ENCODE data around the gene CDH4. TPM values are rescaled to one million over a fixed set of nuclear protein-coding genes. Genes with fewer than 3 reads are reported as not detected.

Gene CDH4
- total and polyA plus RNA-seq, 2 of the 13 experiments (the other 11 are each of a cell fraction or from before 2014, with no cell fraction given): not detected

DNA sequence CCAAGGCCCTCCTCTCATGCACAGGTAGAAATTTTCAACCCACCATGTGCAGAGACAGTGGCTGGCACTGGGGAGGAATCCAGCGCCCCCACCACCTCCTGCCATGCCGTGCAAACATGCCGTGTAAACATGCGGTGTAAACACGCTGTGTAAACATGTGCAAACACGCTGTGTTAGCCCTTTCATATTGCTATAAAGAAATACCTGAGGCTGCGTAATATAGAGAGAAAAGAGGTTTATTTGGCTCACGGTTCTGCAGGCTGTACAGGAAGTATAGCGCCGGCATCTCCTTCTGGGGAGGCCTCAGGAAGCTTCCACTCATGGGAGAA lies 595.3 kb downstream of the CDH4 start:
- WGBS (ENCODE audit: low lambda C conversion rate): 5% methylated on average over 10 of the region's 10 CpGs
- Histone ChIP-seq H4K20me1 (ENCODE audit: insufficient read depth, low read length) (no peaks in the 10 kb centered on the region), H3K36me3 (replicated peaks in 1 of 2; ENCODE audit: control insufficient read depth in 1 of 2, insufficient read depth in 2 of 2, low read length in 2 of 2) (no peaks in the 10 kb centered on the region), H3K27me3 (ENCODE audit: control insufficient read depth in 1 of 2, insufficient read depth in 2 of 2, low read length in 2 of 2) (peaks cover 25 to 79% of the 10 kb centered on the region in 2 experiments; a peak in 4 of 5 replicates), H3K4me2 (ENCODE audit: low read depth, low read length) (no peak overlapping the region), H3K4me3 (replicated peaks in 1 of 3; ENCODE audit: insufficient read depth in 1 of 3, low read depth in 2 of 3, low read length in 3 of 3) (no peak overlapping the region), H3K4me1 (ENCODE audit: insufficient read depth, low read length) (no peaks in the 10 kb centered on the region), H3K9me3 (ENCODE audit: low read length) (0 out of 2 replicates have a peak, but pooled peaks cover 6% of the 10 kb centered on the region), H2AFZ (ENCODE audit: low read length) (no peak overlapping the region), H3K27ac (ENCODE audit: extremely low read length, insufficient read depth, low read length) (no peak overlapping the region), H3K9ac (ENCODE audit: insufficient read depth, low read depth, low read length) (no peak overlapping the region), H3K79me2 (ENCODE audit: insufficient read depth, low read length) (no peaks in the 10 kb centered on the region)
- ChIA-PET CTCF (ENCODE audit: low intra/inter-chr PET ratio, low total read pairs) (no interaction called here), POLR2A (no interaction called here)
- ATAC-seq (no peak), FAIRE-seq (no peak), DNase-seq (ENCODE audit: low spot score) (no peak)
- in situ Hi-C loops (cut with HindIII; ENCODE audit: extremely low pct_ligation_motif_present, low pct_unique_long_range_greater_than_20kb) (no loop called here), intact Hi-C loops (cut with micrococcal nuclease; ENCODE audit: unreplicated experiment) (no loop called here)
- BruUV-seq (replicated peaks): no TSS peak
- TF ChIP-seq FOXA1 (IDR thresholded peaks at IDR 0.05) (no peak; the same call in 1 of the 2 replicates), FOXA1 (CRISPR knock-in tag; IDR thresholded peaks at IDR 0.05) (peak; percentile 81), ZNF530 (CRISPR knock-in tag; IDR thresholded peaks at IDR 0.05; ENCODE audit: low read depth) (no peak), PHB2 (IDR thresholded peaks at IDR 0.05; ENCODE audit: partially characterized antibody) (no peak), FOXA3 (CRISPR knock-in tag; IDR thresholded peaks at IDR 0.05) (peak; percentile 74), ZNF766 (CRISPR knock-in tag; IDR thresholded peaks at IDR 0.05; ENCODE audit: borderline replicate concordance) (0 out of 2 replicates have a peak, but pooled peaks have one; percentile 71), BRD4 (CRISPR knock-in tag; IDR thresholded peaks at IDR 0.05) (no peak), KLF11 (CRISPR knock-in tag; IDR thresholded peaks at IDR 0.05) (no peak), KAT2B (IDR thresholded peaks at IDR 0.05; ENCODE audit: borderline replicate concordance, low read depth, low read length) (no peak), FOXP1 (IDR thresholded peaks at IDR 0.05) (no peak), FOXP1 (CRISPR knock-in tag; IDR thresholded peaks at IDR 0.05) (peak; percentile 72)
- TF ChIP-seq, protein P1, sequence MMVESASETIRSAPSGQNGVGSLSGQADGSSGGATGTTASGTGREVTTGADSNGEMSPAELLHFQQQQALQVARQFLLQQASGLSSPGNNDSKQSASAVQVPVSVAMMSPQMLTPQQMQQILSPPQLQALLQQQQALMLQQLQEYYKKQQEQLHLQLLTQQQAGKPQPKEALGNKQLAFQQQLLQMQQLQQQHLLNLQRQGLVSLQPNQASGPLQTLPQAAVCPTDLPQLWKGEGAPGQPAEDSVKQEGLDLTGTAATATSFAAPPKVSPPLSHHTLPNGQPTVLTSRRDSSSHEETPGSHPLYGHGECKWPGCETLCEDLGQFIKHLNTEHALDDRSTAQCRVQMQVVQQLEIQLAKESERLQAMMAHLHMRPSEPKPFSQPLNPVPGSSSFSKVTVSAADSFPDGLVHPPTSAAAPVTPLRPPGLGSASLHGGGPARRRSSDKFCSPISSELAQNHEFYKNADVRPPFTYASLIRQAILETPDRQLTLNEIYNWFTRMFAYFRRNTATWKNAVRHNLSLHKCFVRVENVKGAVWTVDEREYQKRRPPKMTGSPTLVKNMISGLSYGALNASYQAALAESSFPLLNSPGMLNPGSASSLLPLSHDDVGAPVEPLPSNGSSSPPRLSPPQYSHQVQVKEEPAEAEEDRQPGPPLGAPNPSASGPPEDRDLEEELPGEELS (CRISPR knock-in tag; IDR thresholded peaks at IDR 0.05): 0 out of 2 replicates have a peak, but pooled peaks have one; percentile 38
- TF ChIP-seq, protein P2, sequence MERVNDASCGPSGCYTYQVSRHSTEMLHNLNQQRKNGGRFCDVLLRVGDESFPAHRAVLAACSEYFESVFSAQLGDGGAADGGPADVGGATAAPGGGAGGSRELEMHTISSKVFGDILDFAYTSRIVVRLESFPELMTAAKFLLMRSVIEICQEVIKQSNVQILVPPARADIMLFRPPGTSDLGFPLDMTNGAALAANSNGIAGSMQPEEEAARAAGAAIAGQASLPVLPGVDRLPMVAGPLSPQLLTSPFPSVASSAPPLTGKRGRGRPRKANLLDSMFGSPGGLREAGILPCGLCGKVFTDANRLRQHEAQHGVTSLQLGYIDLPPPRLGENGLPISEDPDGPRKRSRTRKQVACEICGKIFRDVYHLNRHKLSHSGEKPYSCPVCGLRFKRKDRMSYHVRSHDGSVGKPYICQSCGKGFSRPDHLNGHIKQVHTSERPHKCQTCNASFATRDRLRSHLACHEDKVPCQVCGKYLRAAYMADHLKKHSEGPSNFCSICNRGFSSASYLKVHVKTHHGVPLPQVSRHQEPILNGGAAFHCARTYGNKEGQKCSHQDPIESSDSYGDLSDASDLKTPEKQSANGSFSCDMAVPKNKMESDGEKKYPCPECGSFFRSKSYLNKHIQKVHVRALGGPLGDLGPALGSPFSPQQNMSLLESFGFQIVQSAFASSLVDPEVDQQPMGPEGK (CRISPR knock-in tag; IDR thresholded peaks at IDR 0.05): peak; percentile 70
- TF ChIP-seq, protein P3, sequence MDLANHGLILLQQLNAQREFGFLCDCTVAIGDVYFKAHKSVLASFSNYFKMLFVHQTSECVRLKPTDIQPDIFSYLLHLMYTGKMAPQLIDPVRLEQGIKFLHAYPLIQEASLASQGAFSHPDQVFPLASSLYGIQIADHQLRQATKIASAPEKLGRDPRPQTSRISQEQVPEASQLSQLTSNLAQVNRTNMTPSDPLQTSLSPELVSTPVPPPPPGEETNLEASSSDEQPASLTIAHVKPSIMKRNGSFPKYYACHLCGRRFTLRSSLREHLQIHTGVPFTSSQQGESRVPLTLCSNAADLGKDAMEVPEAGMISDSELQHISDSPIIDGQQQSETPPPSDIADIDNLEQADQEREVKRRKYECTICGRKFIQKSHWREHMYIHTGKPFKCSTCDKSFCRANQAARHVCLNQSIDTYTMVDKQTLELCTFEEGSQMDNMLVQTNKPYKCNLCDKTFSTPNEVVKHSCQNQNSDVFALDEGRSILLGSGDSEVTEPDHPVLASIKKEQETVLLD (CRISPR knock-in tag; IDR thresholded peaks at IDR 0.05; ENCODE audit: low read depth): no peak
- TF ChIP-seq, protein P4, sequence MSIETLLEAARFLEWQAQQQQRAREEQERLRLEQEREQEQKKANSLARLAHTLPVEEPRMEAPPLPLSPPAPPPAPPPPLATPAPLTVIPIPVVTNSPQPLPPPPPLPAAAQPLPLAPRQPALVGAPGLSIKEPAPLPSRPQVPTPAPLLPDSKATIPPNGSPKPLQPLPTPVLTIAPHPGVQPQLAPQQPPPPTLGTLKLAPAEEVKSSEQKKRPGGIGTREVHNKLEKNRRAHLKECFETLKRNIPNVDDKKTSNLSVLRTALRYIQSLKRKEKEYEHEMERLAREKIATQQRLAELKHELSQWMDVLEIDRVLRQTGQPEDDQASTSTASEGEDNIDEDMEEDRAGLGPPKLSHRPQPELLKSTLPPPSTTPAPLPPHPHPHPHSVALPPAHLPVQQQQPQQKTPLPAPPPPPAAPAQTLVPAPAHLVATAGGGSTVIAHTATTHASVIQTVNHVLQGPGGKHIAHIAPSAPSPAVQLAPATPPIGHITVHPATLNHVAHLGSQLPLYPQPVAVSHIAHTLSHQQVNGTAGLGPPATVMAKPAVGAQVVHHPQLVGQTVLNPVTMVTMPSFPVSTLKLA (IDR thresholded peaks at IDR 0.05): peak; percentile 27; the same call in 1 of the 2 replicates

Measured in HepG2 (cell line).